ENCODE data around the gene MYBPH.

The MYBPH gene

GRCh38 chr1:203146042-203146369 is 29.6 kb downstream of the MYBPH start:
- DNase-seq, result no peak

- no peak for DNase-seq
Observed at GRCh38 chr1:203145321-203146041, 30.1 kb downstream of the MYBPH start.

GRCh38 chr1:203144661-203145060 is 31.0 kb downstream of the MYBPH start:
- peak in 1 of 2 experiments; percentile 42 for DNase-seq

- no peak for DNase-seq
Observed at GRCh38 chr1:203143641-203144040, 32.0 kb downstream of the MYBPH start.

- peak; percentile 95 to 99 for DNase-seq
Observed at GRCh38 chr1:203142684-203143408, 32.8 kb downstream of the MYBPH start.

- no peak for DNase-seq
Observed at GRCh38 chr1:203142124-203142523, 33.5 kb downstream of the MYBPH start.

GRCh38 chr1:203140743-203141520 is 34.7 kb downstream of the MYBPH start:
- no peak for DNase-seq

- no peak for DNase-seq
Observed at GRCh38 chr1:203139976-203140475, 35.6 kb downstream of the MYBPH start.

GRCh38 chr1:203138066-203138465 is 37.6 kb downstream of the MYBPH start:
- DNase-seq, result no peak

- no peak for DNase-seq
Observed at GRCh38 chr1:203137324-203137723, 38.3 kb downstream of the MYBPH start.

GRCh38 chr1:203136409-203137042 is 39.1 kb downstream of the MYBPH start:
- no peak for DNase-seq

GRCh38 chr1:203135636-203136305 is 39.9 kb downstream of the MYBPH start:
- DNase-seq, result no peak

- DNase-seq, result no peak
Observed at GRCh38 chr1:203133970-203134725, 41.5 kb downstream of the MYBPH start.

GRCh38 chr1:203131548-203132200 is 44.0 kb downstream of the MYBPH start:
- no peak for DNase-seq

- DNase-seq, result peak in 1 of 2 experiments; percentile 24
Observed at GRCh38 chr1:203130358-203130985, 45.2 kb downstream of the MYBPH start.

- peak in 1 of 2 experiments; percentile 46 for DNase-seq
Observed at GRCh38 chr1:203129501-203130231, 46.0 kb downstream of the MYBPH start.

- DNase-seq, result no peak
Observed at GRCh38 chr1:203128716-203129500, 46.7 kb downstream of the MYBPH start.

GRCh38 chr1:203128431-203128715 is 47.3 kb downstream of the MYBPH start:
- DNase-seq, result no peak
